ENCODE measurements around the gene SEC24C. TPM values are rescaled to one million over a fixed set of nuclear protein-coding genes. Genes with fewer than 3 reads are reported as not detected.
A peak's percentile ranks its signal among the peaks of the same experiment; 100 is the strongest.

The SEC24C gene
- total and polyA plus RNA-seq, 2 of the 13 experiments (the other 11 are each of a cell fraction or from before 2014, with no cell fraction given), result 63.1 to 66.4 TPM

GRCh38 chr10:73772281-73773151, 28.3 kb downstream of the SEC24C start (continued):
- TF ChIP-seq RFXAP (CRISPR knock-in tag; IDR thresholded peaks at IDR 0.05; ENCODE audit: borderline replicate concordance), result 0 out of 2 replicates have a peak, but pooled peaks have one; percentile 29
- TF ChIP-seq STAT5B (CRISPR knock-in tag; IDR thresholded peaks at IDR 0.05), result no peak
- TF ChIP-seq, protein P1, sequence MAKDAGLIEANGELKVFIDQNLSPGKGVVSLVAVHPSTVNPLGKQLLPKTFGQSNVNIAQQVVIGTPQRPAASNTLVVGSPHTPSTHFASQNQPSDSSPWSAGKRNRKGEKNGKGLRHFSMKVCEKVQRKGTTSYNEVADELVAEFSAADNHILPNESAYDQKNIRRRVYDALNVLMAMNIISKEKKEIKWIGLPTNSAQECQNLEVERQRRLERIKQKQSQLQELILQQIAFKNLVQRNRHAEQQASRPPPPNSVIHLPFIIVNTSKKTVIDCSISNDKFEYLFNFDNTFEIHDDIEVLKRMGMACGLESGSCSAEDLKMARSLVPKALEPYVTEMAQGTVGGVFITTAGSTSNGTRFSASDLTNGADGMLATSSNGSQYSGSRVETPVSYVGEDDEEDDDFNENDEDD (CRISPR knock-in tag; IDR thresholded peaks at IDR 0.05; ENCODE audit: borderline replicate concordance), result peak; percentile 28
- TF ChIP-seq ZNF337 (CRISPR knock-in tag; IDR thresholded peaks at IDR 0.05; ENCODE audit: borderline replicate concordance, low read depth), result peak; percentile 67; the same call in 1 of the 2 replicates
- peak; percentile 95 for TF ChIP-seq KDM2A (CRISPR knock-in tag; IDR thresholded peaks at IDR 0.05; ENCODE audit: borderline replicate concordance, low read depth)
- TF ChIP-seq RFX5 (IDR thresholded peaks at IDR 0.05; ENCODE audit: low read depth, low read length), result no peak
- 0 out of 2 replicates have a peak, but pooled peaks have one; percentile 18 for TF ChIP-seq KDM5A (IDR thresholded peaks at IDR 0.05; ENCODE audit: borderline replicate concordance, low read length)
- TF ChIP-seq HDAC2 (CRISPR knock-in tag; IDR thresholded peaks at IDR 0.05), result 0 out of 2 replicates have a peak, but pooled peaks have one; percentile 29
- 0 out of 2 replicates have a peak, but pooled peaks have one; percentile 52 for TF ChIP-seq ZSCAN21 (CRISPR knock-in tag; IDR thresholded peaks at IDR 0.05; ENCODE audit: borderline replicate concordance)
- TF ChIP-seq, protein P2, sequence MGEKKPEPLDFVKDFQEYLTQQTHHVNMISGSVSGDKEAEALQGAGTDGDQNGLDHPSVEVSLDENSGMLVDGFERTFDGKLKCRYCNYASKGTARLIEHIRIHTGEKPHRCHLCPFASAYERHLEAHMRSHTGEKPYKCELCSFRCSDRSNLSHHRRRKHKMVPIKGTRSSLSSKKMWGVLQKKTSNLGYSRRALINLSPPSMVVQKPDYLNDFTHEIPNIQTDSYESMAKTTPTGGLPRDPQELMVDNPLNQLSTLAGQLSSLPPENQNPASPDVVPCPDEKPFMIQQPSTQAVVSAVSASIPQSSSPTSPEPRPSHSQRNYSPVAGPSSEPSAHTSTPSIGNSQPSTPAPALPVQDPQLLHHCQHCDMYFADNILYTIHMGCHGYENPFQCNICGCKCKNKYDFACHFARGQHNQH (CRISPR knock-in tag; IDR thresholded peaks at IDR 0.05), result peak; percentile 38; the same call in 1 of the 2 replicates
- peak; percentile 88 for TF ChIP-seq ZC3H13 (CRISPR knock-in tag; IDR thresholded peaks at IDR 0.05)
- TF ChIP-seq RARA (CRISPR knock-in tag; IDR thresholded peaks at IDR 0.05), result peak; percentile 27; the same call in 1 of the 2 replicates
- TF ChIP-seq RBM22 (optimal IDR thresholded peaks at IDR 0.05; ENCODE audit: low read length), result peak; percentile 75
- 0 out of 2 replicates have a peak, but pooled peaks have one; percentile 69 for TF ChIP-seq PRMT3 (CRISPR knock-in tag; IDR thresholded peaks at IDR 0.05; ENCODE audit: borderline replicate concordance, low read depth)
- peak; percentile 32; the same call in 1 of the 2 replicates for TF ChIP-seq ZNF280B (CRISPR knock-in tag; IDR thresholded peaks at IDR 0.05; ENCODE audit: borderline replicate concordance)
- TF ChIP-seq, protein P3, sequence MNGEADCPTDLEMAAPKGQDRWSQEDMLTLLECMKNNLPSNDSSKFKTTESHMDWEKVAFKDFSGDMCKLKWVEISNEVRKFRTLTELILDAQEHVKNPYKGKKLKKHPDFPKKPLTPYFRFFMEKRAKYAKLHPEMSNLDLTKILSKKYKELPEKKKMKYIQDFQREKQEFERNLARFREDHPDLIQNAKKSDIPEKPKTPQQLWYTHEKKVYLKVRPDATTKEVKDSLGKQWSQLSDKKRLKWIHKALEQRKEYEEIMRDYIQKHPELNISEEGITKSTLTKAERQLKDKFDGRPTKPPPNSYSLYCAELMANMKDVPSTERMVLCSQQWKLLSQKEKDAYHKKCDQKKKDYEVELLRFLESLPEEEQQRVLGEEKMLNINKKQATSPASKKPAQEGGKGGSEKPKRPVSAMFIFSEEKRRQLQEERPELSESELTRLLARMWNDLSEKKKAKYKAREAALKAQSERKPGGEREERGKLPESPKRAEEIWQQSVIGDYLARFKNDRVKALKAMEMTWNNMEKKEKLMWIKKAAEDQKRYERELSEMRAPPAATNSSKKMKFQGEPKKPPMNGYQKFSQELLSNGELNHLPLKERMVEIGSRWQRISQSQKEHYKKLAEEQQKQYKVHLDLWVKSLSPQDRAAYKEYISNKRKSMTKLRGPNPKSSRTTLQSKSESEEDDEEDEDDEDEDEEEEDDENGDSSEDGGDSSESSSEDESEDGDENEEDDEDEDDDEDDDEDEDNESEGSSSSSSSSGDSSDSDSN (CRISPR knock-in tag; IDR thresholded peaks at IDR 0.05), result peak; percentile 80
- TF ChIP-seq MED1 (CRISPR knock-in tag; IDR thresholded peaks at IDR 0.05), result peak; percentile 64
- TF ChIP-seq, protein P4, sequence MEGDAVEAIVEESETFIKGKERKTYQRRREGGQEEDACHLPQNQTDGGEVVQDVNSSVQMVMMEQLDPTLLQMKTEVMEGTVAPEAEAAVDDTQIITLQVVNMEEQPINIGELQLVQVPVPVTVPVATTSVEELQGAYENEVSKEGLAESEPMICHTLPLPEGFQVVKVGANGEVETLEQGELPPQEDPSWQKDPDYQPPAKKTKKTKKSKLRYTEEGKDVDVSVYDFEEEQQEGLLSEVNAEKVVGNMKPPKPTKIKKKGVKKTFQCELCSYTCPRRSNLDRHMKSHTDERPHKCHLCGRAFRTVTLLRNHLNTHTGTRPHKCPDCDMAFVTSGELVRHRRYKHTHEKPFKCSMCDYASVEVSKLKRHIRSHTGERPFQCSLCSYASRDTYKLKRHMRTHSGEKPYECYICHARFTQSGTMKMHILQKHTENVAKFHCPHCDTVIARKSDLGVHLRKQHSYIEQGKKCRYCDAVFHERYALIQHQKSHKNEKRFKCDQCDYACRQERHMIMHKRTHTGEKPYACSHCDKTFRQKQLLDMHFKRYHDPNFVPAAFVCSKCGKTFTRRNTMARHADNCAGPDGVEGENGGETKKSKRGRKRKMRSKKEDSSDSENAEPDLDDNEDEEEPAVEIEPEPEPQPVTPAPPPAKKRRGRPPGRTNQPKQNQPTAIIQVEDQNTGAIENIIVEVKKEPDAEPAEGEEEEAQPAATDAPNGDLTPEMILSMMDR (CRISPR knock-in tag; IDR thresholded peaks at IDR 0.05), result peak; percentile 48
- TF ChIP-seq ZNF296 (CRISPR knock-in tag; conservative IDR thresholded peaks at IDR 0.05), result peak; percentile 94
- TF ChIP-seq SP140L (CRISPR knock-in tag; IDR thresholded peaks at IDR 0.05; ENCODE audit: borderline replicate concordance), result no peak

Measured in HepG2 (cell line).